Tibial nerve (tissue), 4 donors: ENCODE results near the gene LMX1B.

Experiments
- CTCF ChIP-seq, 5 experiments: fragments of 200-600 bp in 3 of 5; fragments of 450-650 bp in 2 of 5; sonication (generic) in 3 of 5; IDR thresholded peaks; one replicate each; pipeline ENCODE4 v1.5.1; 2016 to 2019; ENCODE audit warnings: antibody characterized with exemption in 5 of 5, mild to moderate bottlenecking in 3 of 5, moderate library complexity in 2 of 5
- EP300 ChIP-seq, 2 donors: sonication (generic); formaldehyde crosslinking; IDR thresholded peaks; one replicate each; pipeline ENCODE4 v1.6.1; 2017; ENCODE audit warnings: antibody characterized with exemption in 2 of 2, mild to moderate bottlenecking in 1 of 2
- POLR2A ChIP-seq, 2 donors: fragments of 450-650 bp; IDR thresholded peaks; one replicate each; pipeline ENCODE4 v1.6.1; 2017; ENCODE audit warnings: antibody characterized with exemption in 2 of 2, mild to moderate bottlenecking in 2 of 2, moderate library complexity in 2 of 2

- TF ChIP-seq POLR2A (IDR thresholded peaks at IDR 0.05) = no peak
- TF ChIP-seq CTCF (IDR thresholded peaks at IDR 0.05) = no peak
- TF ChIP-seq EP300 (IDR thresholded peaks at IDR 0.05) = no peak
Observed at GRCh38 chr9:126720661-126721563, 107.2 kb downstream of the LMX1B start.
